Kidney (tissue), 14 donors: ENCODE results near the gene EFNA3. TPM values are rescaled to one million over a fixed set of nuclear protein-coding genes. Genes with fewer than 3 reads are reported as not detected.

Source experiments
- DNase-seq, 5 donors: peaks; one replicate each; pipeline ENCODE4 v3.0.0-alpha.2; 2013 to 2020
- FAIRE-seq: peaks from 2 replicates; lab custom pipeline; 2012; peaks lifted over from hg19 to GRCh38; lab: Jason Lieb, UNC
- H3K27ac ChIP-seq, 2 donors: one replicate each; pipeline ENCODE4 v1.7.0; 2013; ENCODE audit warnings: low read depth in 2 of 2, low read length in 2 of 2, inconsistent platforms in 1 of 2
- H3K27me3 ChIP-seq: one replicate; pipeline ENCODE4 v1.7.1; 2013; ENCODE audit warnings: low read length, inconsistent platforms; ENCODE audit not compliant: control insufficient read depth, insufficient read depth
- H3K36me3 ChIP-seq, 3 donors: one replicate each; pipeline versions ENCODE4 v1.7.0 to v1.7.1; 2013; ENCODE audit warnings: low read length in 3 of 3, control low read depth in 1 of 3, inconsistent platforms in 1 of 3; ENCODE audit not compliant: insufficient read depth in 3 of 3, control insufficient read depth in 2 of 3
- H3K4me1 ChIP-seq, 3 donors: one replicate each; pipeline versions ENCODE4 v1.7.0 to v1.7.1; 2013; ENCODE audit warnings: low read length in 3 of 3, inconsistent platforms in 1 of 3, low read depth in 1 of 3; ENCODE audit not compliant: control insufficient read depth in 2 of 3, insufficient read depth in 2 of 3
- H3K4me3 ChIP-seq, 3 donors: one replicate each; pipeline versions ENCODE4 v1.7.0 to v1.8.1; 2013; ENCODE audit warnings: low read length in 3 of 3, control low read depth in 1 of 3, inconsistent platforms in 1 of 3
- H3K9ac ChIP-seq, 3 donors: one replicate each; pipeline versions ENCODE4 v1.7.0 to v1.7.1; 2013; ENCODE audit warnings: low read length in 3 of 3, control low read depth in 1 of 3, inconsistent platforms in 1 of 3
- H3K9me3 ChIP-seq, 3 donors: one replicate each; pipeline versions ENCODE4 v1.7.0 to v1.7.1; 2013; ENCODE audit warnings: low read length in 3 of 3, control low read depth in 1 of 3, inconsistent platforms in 1 of 3; ENCODE audit not compliant: control insufficient read depth in 2 of 3, insufficient read depth in 1 of 3
- intact Hi-C: fragments of 100-400 bp; cut with DNase I; formaldehyde crosslinking; loops from one replicate; pipeline ENCODE4 v1.11.1; 2022
- polyA plus RNA-seq: library from polyadenylated mRNA; stranded (reverse); fragments of 350-450 nt; fragmentation: Illumina TruSeq; extraction: RNeasy Lipid Tissue Mini Kit (QIAGEN cat#74804); gene quantifications from one replicate; pipeline ENCODE4 v1.2.3, GENCODE V29; 2014; ENCODE audit warnings: low read depth, low replicate concordance; ENCODE audit not compliant: insufficient read depth
- total RNA-seq: library from RNA; stranded (reverse); fragmentation: NEBNext Ultra II Directional; extraction: Animal tissue kit (Norgen Biotek cat#: 25700); gene quantifications from one replicate; pipeline ENCODE4 v1.2.1, GENCODE V29; 2021
- TF ChIP-seq, protein P1 (sequence below): IDR thresholded peaks from 3 replicates; pipeline ENCODE4 v1.5.1; 2012; ENCODE audit warnings: mild to moderate bottlenecking, moderate library complexity, borderline replicate concordance; ENCODE audit not compliant: insufficient read depth; ENCODE audit errors: extremely low read depth
- donor health status: control.
- donor health status: control.
- donor health status: control.
- donor health status: control.
- donor health status: control.
- donor health status: DM: yes; HTN: yes; CAD: no.
- donor health status: Normal renal cell carcinoma (clear cell type).

EFNA3 gene
- total and polyA plus RNA-seq, 2 donors from 2014 or later, result 1.2 to 1.7 TPM

DNA sequence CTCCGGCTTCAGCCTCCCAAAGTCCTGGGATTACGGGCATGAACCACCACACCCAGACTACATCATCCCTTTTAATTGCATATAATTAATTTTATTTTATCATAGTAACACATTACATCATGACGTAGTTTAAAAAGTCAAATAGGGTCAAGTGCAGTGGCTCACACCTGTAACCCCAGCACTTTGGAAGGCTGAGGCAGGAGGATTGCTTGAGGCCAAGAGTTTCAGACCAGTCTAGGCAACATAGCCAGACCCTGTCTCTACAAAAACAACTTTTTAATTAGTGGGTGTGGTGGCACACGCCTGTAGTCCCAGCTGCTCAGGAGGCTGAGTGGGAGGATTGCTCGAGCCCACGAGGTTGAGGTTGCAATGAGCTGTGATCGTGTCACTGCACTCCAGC lies 20.7 kb downstream of the EFNA3 start:
- TF ChIP-seq, protein P1, sequence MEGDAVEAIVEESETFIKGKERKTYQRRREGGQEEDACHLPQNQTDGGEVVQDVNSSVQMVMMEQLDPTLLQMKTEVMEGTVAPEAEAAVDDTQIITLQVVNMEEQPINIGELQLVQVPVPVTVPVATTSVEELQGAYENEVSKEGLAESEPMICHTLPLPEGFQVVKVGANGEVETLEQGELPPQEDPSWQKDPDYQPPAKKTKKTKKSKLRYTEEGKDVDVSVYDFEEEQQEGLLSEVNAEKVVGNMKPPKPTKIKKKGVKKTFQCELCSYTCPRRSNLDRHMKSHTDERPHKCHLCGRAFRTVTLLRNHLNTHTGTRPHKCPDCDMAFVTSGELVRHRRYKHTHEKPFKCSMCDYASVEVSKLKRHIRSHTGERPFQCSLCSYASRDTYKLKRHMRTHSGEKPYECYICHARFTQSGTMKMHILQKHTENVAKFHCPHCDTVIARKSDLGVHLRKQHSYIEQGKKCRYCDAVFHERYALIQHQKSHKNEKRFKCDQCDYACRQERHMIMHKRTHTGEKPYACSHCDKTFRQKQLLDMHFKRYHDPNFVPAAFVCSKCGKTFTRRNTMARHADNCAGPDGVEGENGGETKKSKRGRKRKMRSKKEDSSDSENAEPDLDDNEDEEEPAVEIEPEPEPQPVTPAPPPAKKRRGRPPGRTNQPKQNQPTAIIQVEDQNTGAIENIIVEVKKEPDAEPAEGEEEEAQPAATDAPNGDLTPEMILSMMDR, result no peak
- H3K4me3 ChIP-seq, result no peak overlapping the region
- H3K27ac ChIP-seq, result no peak overlapping the region
- H3K9ac ChIP-seq, result no peak overlapping the region
- H3K36me3 ChIP-seq, result no peaks in the 10 kb centered on the region
- intact Hi-C loops, result no loop called here
- DNase-seq (no peak), FAIRE-seq (no peak)
- H3K27me3 ChIP-seq, result no peaks in the 10 kb centered on the region
- H3K4me1 ChIP-seq, result no peaks in the 10 kb centered on the region
- no peaks in the 10 kb centered on the region for H3K9me3 ChIP-seq

DNA sequence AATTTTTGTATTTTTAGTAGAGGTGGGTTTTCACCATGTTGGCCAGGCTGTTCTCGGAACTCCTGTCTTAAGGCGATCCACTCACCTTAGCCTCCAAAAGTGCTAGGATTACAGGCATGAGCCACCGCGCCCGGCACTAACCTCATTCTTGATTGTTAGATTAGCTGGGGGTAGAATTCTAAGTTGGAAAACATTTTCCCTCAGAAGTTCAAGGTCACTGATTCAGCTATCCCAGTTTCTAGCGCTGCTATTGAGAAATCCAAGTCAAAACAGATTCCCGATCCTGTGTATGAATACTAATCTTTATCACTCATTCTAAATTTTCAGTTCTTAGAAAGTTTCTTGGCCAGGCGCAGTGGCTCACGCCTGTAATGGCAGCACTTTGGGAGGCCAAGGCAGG lies 24.7 kb downstream of the EFNA3 start:
- H3K27me3 ChIP-seq, result no peaks in the 10 kb centered on the region
- intact Hi-C loops, result no loop called here
- no peak overlapping the region for H3K27ac ChIP-seq
- peaks cover 0 to 7% (median 0%) of the 10 kb centered on the region in 3 donors for H3K4me1 ChIP-seq
- TF ChIP-seq, protein P1, result no peak
- H3K9me3 ChIP-seq, result no peaks in the 10 kb centered on the region
- DNase-seq, result no peak
- no peak for FAIRE-seq
- H3K4me3 ChIP-seq, result no peak overlapping the region
- no peak overlapping the region for H3K9ac ChIP-seq
- H3K36me3 ChIP-seq, result no peaks in the 10 kb centered on the region

DNA sequence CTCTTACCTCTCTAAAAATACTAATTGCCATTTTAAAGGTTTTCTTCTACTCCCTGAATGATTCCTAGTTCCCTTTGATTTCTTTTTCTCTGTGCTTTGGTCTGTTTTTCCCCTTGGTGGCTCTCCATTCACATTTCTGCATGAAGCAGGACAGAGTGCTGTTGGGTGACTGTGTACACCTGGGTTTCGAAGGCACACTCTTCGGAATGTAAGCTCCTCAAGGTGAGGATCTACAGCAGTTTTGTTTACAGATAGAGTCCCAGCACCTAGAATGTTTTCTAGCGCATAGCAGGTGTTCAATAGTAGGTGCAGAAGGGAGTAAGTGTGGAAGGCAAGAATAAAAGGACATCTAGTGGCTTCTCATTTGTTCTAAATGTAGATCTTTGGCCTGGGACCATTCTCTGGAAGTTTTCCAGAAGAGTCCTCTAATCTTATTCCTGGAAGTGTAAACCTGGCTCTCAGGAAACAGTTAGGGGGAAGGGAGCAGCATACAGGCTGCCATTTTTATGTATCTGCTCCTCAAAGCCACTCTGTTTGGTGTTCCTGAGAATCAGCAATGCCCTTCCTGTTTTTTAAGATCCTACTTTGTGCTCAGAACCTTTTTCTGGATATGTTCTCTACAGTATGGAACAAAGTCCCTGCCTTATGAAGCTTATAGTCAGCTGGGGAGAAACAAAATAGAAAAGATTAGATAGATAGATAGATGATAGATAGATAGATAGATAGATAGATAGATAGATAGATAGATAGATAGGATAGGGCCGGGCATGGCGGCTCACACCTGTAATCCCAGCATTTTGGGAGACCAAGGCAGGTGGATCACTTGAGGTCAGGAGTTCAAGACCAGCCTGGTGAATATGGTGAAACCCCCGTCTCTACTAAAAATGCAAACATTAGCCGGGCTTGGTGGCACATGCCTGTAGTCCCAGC lies 26.2 kb downstream of the EFNA3 start:
- H3K27ac ChIP-seq, result no peak overlapping the region
- TF ChIP-seq, protein P1, result no peak

More for the DNA sequence above, 26.2 kb downstream of the EFNA3 start:
- Histone ChIP-seq H3K9me3 (no peaks in the 10 kb centered on the region), H3K27me3 (no peaks in the 10 kb centered on the region), H3K4me3 (no peak overlapping the region), H3K36me3 (no peaks in the 10 kb centered on the region), H3K9ac (no peak overlapping the region), H3K4me1 (peaks cover 0 to 7% (median 0%) of the 10 kb centered on the region in 3 donors)
- FAIRE-seq, result no peak
- intact Hi-C loops, result no loop called here
- DNase-seq, result peak in 1 of 5 donors; percentile 6
